GM19467 (cell line): ENCODE results near the gene LHFPL4.
"Not testable (repeated sequence)": the region's sequence is repeated elsewhere in the genome, so short reads cannot be mapped to it uniquely, and the experiment has no call there.

ENCODE experiments used
- ATAC-seq: cut with Tn5 transposase; IDR thresholded peaks from one replicate; pipeline ENCODE4 v1.9.1; 2021; ENCODE audit warnings: mild to moderate bottlenecking, moderate library complexity; ENCODE audit not compliant: unreplicated experiment

Gene LHFPL4

DNA sequence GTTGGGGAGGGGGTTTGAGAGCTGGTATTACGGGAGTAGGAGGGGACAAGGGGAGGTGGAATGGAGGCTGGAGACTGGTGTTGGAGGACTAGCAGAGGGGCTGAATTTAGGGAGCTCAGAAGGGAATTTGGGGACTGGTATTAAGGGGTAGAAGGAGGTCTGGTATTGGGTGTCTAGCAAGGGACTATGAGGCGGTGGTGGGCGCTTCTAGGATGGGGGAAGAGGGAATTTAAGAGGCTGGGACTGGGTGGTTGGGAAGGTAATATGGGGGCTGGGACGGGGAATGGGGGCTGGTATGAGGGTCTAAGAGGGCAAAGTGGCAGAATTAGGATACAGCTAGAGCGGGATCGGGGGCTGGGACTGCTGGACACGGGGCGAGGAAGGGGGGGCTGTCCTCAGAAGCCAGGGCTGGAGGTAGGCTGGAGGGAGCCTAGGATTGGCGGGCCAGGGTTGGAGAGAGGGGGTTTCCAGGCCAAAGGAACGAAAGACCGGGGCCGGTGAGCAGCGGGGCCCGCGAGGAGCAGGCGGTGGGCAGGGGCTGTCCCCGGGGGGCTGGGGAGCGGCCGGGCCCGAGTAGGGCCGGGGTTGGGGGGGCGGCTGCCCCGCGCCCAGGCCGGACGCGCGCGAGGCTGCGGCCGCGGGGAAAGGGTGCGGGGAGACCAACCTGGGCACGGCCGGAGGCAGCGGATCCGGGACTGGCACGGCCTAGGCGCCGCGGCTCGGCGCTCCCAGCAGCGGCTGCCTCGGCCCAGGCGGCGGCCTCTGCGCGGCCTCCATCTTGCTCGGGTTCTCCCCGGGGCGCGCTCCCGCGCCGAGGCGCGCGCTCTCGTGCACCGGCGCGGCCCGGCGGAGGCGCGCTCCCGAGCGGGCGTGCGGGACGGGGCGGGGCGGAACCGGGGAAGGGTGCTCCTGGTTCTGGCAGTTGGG is at the start of gene LHFPL4:
LHFPL4 (minus strand) TSS at position 802 of the 927 bp plus-strand sequence. CDS start 1,143 bp downstream, outside the sequence.
- no peak for ATAC-seq

DNA sequence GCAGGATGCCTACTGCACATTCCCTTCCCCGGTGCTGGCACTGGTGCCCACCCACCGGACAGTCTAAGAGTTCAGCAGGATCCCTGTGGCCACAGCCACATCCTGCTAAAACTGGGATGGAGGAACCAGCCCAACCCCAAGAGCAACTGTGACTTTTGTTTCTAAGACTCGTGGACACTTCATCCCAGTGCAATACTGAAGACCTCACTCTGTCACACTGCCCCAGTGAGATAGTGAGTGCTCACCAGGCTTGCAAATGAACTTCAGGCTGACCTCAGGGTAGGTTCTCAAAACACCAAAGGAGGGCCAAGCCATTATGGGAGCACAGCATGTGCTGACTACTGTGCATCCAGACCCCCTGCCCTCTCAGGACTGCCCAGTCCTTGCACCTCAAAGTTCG is 49.0 kb upstream of the LHFPL4 start:
- no peak for ATAC-seq

GRCh38 chr3:9601006-9601581 is 47.5 kb upstream of the LHFPL4 start:
- not testable (repeated sequence) for ATAC-seq

- ATAC-seq = no peak
Measured at GRCh38 chr3:9600597-9600996, 47.0 kb upstream of the LHFPL4 start.

DNA sequence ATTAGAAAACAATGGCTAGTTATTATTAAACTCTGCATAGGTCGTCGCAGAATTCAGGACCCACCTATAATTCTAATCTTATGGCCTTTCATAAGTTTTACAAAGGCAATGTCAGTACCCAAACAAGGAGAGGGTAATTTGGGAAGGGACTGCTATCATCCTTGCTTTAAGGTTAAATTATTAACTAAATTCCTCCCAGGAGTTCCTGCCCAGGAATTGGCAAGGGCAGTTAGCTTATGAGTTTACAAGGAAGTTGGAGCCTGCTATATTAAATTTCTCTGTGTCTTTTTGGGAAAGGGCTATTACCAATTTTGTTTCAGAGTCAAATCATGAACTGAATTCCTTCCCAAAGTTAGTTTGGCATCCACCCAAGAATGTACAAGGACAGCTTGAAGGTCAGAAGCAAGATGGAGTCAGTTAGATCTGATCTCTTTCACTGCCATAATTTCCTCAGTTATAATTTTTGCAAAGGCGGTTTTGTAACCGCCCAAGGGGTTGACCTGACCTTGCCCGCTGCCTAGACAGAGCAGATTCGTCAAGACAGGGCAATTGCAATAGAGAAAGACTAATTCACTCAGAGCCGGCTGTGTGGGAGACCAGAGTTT is 45.3 kb upstream of the LHFPL4 start:
- ATAC-seq = no peak

DNA sequence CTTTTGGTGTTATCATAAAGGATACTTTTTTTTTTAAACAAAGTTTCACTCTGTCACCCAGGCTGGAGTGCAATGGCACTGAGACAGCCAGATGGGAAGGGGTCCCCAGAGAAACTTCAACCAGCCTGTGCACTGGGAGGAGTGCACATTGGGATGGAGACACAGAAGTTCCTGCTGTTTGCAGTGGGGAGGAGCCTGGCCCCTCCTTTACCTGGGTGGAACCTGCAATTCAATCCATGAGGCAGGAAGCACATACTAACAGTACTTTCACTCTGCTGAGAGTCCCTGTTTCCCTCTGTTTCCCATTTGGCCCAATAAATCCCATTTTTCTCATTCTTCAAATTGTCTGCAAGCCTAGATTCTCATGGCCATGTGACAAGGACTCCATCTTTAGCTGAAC is 42.3 kb upstream of the LHFPL4 start:
- ATAC-seq = no peak

DNA sequence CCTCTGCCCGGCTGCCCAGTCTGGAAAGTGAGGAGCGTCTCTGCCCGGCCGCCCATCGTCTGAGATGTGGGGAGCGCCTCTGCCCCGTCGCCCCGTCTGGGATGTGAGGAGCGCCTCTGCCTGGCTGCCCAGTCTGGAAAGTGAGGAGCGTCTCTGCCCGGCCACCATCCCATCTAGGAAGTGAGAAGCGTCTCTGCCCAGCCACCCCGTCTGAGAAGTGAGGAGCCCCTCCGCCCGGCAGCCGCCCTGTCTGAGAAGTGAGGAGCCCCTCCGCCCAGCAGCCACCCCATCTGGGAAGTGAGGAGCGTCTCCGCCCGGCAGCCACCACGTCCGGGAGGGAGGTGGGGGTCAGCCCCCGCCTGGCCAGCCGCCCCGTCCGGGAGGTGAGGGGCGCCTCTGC is 38.2 kb upstream of the LHFPL4 start:
- ATAC-seq = not testable (repeated sequence)

DNA sequence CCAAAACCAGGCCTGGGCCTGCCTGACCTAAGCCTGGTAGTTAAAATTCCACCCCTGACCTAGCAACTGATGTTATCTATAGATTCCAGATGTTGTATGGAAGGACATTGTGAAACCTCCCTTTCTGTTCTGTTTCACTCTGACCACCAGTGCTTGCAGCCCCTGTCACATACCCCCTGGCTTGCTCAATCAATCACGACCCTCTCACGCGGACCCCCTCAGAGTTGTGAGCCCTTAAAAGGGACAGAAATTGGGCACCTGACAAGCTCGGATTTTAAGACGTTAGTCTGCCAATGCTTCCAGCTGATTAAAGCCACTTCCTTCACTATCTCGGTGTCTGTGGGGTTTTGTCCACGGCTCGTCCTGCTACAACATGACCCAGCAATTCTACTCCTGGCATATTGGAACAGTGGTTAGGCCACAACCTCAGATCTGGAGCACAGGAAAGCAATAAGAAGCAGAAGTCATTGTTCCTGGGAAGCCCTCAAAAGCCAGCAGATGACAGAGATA is 36.7 kb upstream of the LHFPL4 start:
- no peak for ATAC-seq

- no peak for ATAC-seq
Measured at GRCh38 chr3:9583792-9584191, 30.2 kb upstream of the LHFPL4 start.

GRCh38 chr3:9583371-9583770 is 29.7 kb upstream of the LHFPL4 start:
- ATAC-seq = no peak

- ATAC-seq = no peak
Measured at GRCh38 chr3:9582332-9582731, 28.7 kb upstream of the LHFPL4 start.

DNA sequence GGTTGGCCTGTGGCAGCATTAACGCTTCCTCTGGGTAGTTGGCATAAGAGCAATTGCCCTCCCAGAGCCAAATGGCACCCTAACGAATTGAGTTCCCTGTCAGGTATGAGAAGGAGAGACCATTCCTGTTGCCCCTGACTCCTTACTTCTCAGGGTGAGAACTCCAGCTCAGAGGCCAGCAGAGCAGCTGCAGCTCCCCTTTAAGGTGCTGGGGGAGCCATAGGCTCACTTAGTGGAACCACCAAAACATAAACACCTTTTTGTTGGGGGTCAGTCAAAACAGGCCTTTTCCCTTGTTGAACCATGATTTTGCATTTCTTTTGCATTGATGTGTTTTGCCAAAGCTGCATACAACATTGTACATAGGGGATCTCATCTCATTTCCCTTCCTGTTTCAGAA is 28.1 kb upstream of the LHFPL4 start:
- no peak for ATAC-seq

DNA sequence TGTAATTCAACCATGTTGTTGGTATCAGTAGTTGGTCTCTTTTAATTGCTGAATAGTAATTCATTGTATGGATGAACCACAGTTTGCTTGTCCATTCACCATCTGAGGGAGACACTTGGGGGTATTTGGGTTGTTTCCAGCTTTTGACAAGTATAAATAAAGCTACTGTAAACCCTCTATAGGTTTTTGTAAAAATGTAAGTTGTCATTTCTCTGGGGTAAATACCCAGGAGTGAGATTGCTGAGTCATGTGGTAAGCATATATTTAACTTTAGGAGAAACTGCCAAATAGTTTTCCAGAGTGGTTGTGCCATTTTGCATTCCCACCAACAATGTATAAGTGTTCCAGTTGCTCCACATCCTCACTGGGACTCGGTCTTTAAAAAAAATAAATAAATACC is 15.4 kb upstream of the LHFPL4 start:
- ATAC-seq = no peak

- ATAC-seq = no peak
Measured at GRCh38 chr3:9565316-9565715, 11.7 kb upstream of the LHFPL4 start.

DNA sequence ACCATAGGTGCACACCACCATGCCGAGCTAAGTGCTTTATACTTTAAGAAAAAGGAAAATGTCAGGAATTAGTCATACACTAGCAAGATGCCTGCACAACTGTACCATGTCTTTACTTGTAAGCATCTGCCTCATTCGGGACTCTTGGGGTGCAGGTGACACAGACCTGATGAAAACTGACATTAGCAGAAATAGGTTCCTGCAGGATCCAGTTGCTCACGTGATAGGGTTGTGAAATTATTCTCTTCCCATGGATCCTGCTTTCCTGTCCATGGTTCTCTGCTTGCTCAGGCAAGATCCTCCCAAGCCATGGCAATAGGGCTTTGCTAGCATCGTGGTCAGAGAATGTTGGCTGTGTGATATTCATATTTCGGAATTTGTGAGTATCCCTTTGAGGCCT is 10.2 kb upstream of the LHFPL4 start:
- ATAC-seq = no peak

DNA sequence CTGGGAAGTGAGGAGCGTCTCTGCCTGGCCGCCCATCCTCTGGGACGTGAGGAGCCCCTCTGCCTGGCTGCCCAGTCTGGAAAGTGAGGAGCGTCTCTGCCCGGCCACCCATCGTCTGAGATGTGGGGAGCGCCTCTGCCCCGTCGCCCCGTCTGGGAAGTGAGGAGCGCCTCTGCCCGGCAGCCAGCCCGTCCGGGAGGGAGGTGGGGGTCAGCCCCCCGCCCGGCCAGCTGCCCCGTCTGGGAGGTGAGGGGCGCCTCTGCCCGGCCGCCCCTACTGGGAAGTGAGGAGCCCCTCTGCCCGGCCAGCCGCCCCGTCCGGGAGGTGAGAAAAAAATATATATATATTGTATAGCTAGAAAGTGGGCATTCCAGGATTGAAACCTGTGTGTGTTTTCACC is 6.4 kb upstream of the LHFPL4 start:
- not testable (repeated sequence) for ATAC-seq

- no peak for ATAC-seq
Measured at GRCh38 chr3:9553948-9554513, 409 bp upstream of the LHFPL4 start.

DNA sequence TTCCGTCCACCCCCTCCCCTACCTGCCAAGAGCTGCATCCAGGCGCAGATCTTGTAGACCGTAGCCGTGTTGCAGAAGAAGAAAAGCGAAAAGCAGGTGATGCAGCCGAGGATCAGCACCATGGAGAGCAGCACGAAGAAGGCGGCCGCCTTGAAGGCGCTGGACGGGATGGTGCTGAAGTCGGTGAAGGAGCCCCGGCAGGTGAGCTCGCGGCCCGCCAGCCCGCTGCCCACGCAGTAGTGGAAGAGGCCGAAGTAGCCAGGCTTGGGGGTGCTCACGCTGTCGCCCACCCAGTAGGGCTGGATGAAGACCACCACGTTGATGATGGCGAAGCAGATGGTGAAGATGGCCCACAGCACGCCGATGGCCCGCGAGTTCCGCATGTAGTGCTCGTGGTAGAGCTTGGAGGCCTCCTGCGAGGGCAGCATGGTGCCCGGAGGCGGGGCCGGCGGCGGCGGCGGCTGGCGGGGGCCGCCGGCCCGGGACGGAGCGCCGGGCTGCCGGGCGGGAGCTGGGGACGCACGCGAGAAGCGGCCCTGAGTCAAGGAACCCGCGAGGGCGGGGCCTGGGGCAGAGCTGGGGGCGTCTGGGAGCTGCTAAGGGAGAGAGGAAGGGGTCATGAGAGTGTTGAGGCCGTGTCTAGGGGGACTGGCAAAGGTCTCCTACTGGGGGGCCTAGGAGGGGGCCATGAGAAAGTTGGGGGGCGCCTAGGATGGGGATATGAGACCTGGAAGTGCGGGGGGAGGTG is 1.2 kb downstream of the LHFPL4 start:
- no peak for ATAC-seq

- no peak for ATAC-seq
Measured at GRCh38 chr3:9550999-9551398, 2.6 kb downstream of the LHFPL4 start.

GRCh38 chr3:9549600-9549999 is 4.0 kb downstream of the LHFPL4 start:
- no peak for ATAC-seq

GRCh38 chr3:9548991-9549390 is 4.6 kb downstream of the LHFPL4 start:
- ATAC-seq = no peak
